ENCODE results near the gene CCL11.

- no peak for TF ChIP-seq CTCF (CRISPR knock-in tag; IDR thresholded peaks at IDR 0.05)
- TF ChIP-seq IRF9 (CRISPR knock-in tag; IDR thresholded peaks at IDR 0.05; ENCODE audit: borderline replicate concordance): no peak
- no peak for TF ChIP-seq XBP1 (CRISPR knock-in tag; IDR thresholded peaks at IDR 0.05)
- TF ChIP-seq GATAD2A (CRISPR knock-in tag; IDR thresholded peaks at IDR 0.05): no peak
- no peak for TF ChIP-seq ZNF629 (CRISPR knock-in tag; conservative IDR thresholded peaks at IDR 0.05)
- TF ChIP-seq SIN3A (IDR thresholded peaks at IDR 0.05; ENCODE audit: borderline replicate concordance, low read depth, low read length): no peak
- no peak for TF ChIP-seq EP300 (IDR thresholded peaks at IDR 0.05; ENCODE audit: low read depth in 2 of 2, low read length in 2 of 2)
- TF ChIP-seq EP300 (CRISPR knock-in tag; IDR thresholded peaks at IDR 0.05; ENCODE audit: borderline replicate concordance): no peak
- no peak for TF ChIP-seq TCF12 (IDR thresholded peaks at IDR 0.05)
- no peak for TF ChIP-seq TCF12 (CRISPR knock-in tag; IDR thresholded peaks at IDR 0.05)
- no peak for TF ChIP-seq ZNF501 (CRISPR knock-in tag; IDR thresholded peaks at IDR 0.05)
- no peak for TF ChIP-seq FOSL2 (CRISPR knock-in tag; IDR thresholded peaks at IDR 0.05)
- no peak for TF ChIP-seq ZNF318 (CRISPR knock-in tag; IDR thresholded peaks at IDR 0.05)
- TF ChIP-seq TFE3 (CRISPR knock-in tag; IDR thresholded peaks at IDR 0.05): no peak
- no peak for TF ChIP-seq ZNF660 (CRISPR knock-in tag; IDR thresholded peaks at IDR 0.05; ENCODE audit: borderline replicate concordance, low read depth)
Measured at GRCh38 chr17:34259146-34259545, 26.4 kb upstream of the CCL11 start.
